NT2/D1 (cell line): Measurements from ENCODE around the gene ADGRA3.
A peak's percentile ranks its signal among the peaks of the same experiment; 100 is the strongest.
"Not testable (repeated sequence)": the region's sequence is repeated elsewhere in the genome, so short reads cannot be mapped to it uniquely, and the experiment has no call there.

ENCODE experiments used
- DNase-seq: peaks from one replicate; pipeline ENCODE4 v3.0.0-alpha.2; 2011; ENCODE audit warnings: low read depth, low spot score
- H3K27me3 ChIP-seq: 2 replicates; pipeline ENCODE4 v1.6.0; 2011; ENCODE audit warnings: mild to moderate bottlenecking; ENCODE audit not compliant: insufficient read length, insufficient read depth
- H3K36me3 ChIP-seq: 2 replicates; pipeline ENCODE4 v1.6.1; 2011; ENCODE audit warnings: mild to moderate bottlenecking, low read length, mixed read lengths; ENCODE audit not compliant: insufficient read depth, insufficient read length
- H3K4me1 ChIP-seq: 2 replicates; pipeline ENCODE4 v1.5.1; 2011; ENCODE audit not compliant: insufficient read depth, insufficient read length
- H3K4me3 ChIP-seq: 2 replicates; pipeline ENCODE4 v1.5.1; 2011; ENCODE audit warnings: low read depth; ENCODE audit not compliant: insufficient read length
- H3K9ac ChIP-seq: 2 replicates; pipeline ENCODE4 v1.6.0; 2011; ENCODE audit warnings: low read depth; ENCODE audit not compliant: insufficient read length
- H3K9me3 ChIP-seq: 2 replicates; pipeline ENCODE4 v1.5.1; 2011; ENCODE audit warnings: mild to moderate bottlenecking, low read length; ENCODE audit not compliant: insufficient read depth
- SUZ12 ChIP-seq: IDR thresholded peaks from 2 replicates; pipeline ENCODE4 v1.6.1; 2011; ENCODE audit not compliant: insufficient read length, insufficient read depth; ENCODE audit errors: extremely low read depth
- YY1 ChIP-seq: IDR thresholded peaks from 2 replicates; pipeline ENCODE4 v1.6.1; 2011; ENCODE audit not compliant: insufficient read length, insufficient read depth
- ZNF274 ChIP-seq: IDR thresholded peaks from 2 replicates; pipeline ENCODE4 v1.6.1; 2011; ENCODE audit warnings: mild to moderate bottlenecking, low read depth, low read length

The ADGRA3 gene

GRCh38 chr4:22389240-22389870 lies 126.5 kb downstream of the ADGRA3 start:
- H3K27me3 ChIP-seq = no peaks in the 10 kb centered on the region
- peaks cover 33% of the 10 kb centered on the region for H3K36me3 ChIP-seq
- H3K4me1 ChIP-seq = no peaks in the 10 kb centered on the region
- no peak overlapping the region for H3K4me3 ChIP-seq
- DNase-seq = peak; percentile 47
- H3K9me3 ChIP-seq = no peaks in the 10 kb centered on the region
- TF ChIP-seq ZNF274 (no peak), SUZ12 (no peak)
- no peak overlapping the region for H3K9ac ChIP-seq

- H3K36me3 ChIP-seq = peaks cover 37% of the 10 kb centered on the region
- no peaks in the 10 kb centered on the region for H3K4me1 ChIP-seq
- no peaks in the 10 kb centered on the region; the same call in 1 of the 2 replicates for H3K9me3 ChIP-seq
- H3K27me3 ChIP-seq = no peaks in the 10 kb centered on the region
- no peak overlapping the region for H3K9ac ChIP-seq
- no peak overlapping the region for H3K4me3 ChIP-seq
- no peak for DNase-seq
- no peak for TF ChIP-seq ZNF274
- TF ChIP-seq SUZ12 = no peak
- TF ChIP-seq YY1 = no peak
Measured at GRCh38 chr4:22385611-22386011, 130.3 kb downstream of the ADGRA3 start.

DNA sequence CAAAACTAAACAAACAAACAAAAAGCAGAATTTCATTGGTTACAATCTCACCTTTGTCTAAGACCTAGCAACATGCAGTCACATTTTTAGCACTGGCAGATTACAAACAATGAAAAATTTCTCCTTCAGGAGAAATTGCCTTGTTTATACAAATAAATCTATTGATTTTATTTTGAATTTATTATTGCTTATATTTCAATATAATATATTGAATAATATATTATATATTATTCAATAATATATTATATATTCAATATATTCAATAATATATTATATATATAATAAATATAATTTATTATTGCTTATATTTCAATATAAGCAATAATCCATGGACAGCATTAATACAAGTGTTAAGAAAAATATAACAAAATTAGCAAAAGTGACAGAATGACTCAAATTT lies 131.7 kb downstream of the ADGRA3 start:
- H3K9me3 ChIP-seq = no peaks in the 10 kb centered on the region; the same call in 1 of the 2 replicates
- no peak overlapping the region for H3K4me3 ChIP-seq
- peaks cover 37% of the 10 kb centered on the region for H3K36me3 ChIP-seq
- no peak for DNase-seq
- no peaks in the 10 kb centered on the region for H3K27me3 ChIP-seq
- TF ChIP-seq YY1 = no peak
- TF ChIP-seq SUZ12 = no peak
- TF ChIP-seq ZNF274 = no peak
- H3K9ac ChIP-seq = no peak overlapping the region
- H3K4me1 ChIP-seq = no peaks in the 10 kb centered on the region

DNA sequence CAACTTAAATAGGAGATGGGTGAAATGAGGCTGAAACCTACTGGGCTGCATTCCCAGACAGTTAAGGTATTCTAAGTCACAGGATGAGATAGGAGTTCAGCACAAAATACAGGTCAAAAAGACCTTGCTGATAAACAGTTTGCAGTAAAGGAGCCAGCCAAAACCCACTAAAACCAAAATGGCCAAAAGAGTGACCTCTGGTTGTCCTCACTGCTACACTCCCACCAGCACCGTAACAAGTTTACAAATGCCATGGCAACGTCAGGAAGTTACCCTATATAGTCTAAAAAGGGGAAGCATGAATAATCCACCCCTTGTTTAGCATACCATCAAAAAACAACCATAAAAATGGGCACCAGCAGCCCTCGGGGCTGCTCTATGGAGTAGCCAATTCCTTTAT lies 133.7 kb downstream of the ADGRA3 start:
- DNase-seq, H3K4me1 ChIP-seq, H3K9ac ChIP-seq, H3K9me3 ChIP-seq, H3K27me3 ChIP-seq, H3K4me3 ChIP-seq: not testable (repeated sequence)
- H3K36me3 ChIP-seq = peaks cover 18% of the 10 kb centered on the region

DNA sequence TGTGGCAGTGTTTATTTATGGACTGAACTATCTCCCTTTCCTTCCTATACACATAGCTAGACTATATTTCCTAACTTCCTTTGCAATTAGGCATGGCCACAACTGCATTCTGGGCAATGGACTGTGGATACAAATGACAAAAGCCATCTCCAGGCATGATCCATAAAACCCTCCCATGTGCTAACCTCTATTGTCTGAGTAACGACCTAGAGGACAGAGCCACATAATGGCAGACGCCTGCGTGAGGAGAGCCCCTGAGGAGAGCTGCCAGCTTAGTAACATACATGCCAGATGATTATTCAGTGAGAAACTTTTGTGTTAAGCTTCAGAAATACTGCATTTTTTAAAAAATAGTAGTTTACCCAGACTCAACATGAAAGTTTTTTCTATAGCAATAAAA lies 142.9 kb downstream of the ADGRA3 start:
- TF ChIP-seq ZNF274 (no peak), SUZ12 (no peak), YY1 (no peak)
- H3K4me1 ChIP-seq = peaks cover 2% of the 10 kb centered on the region
- no peaks in the 10 kb centered on the region for H3K27me3 ChIP-seq
- H3K4me3 ChIP-seq = no peak overlapping the region
- DNase-seq = no peak
- H3K36me3 ChIP-seq = no peaks in the 10 kb centered on the region
- H3K9me3 ChIP-seq = peaks cover 8% of the 10 kb centered on the region; the same call in 1 of the 2 replicates
- no peak overlapping the region for H3K9ac ChIP-seq

DNA sequence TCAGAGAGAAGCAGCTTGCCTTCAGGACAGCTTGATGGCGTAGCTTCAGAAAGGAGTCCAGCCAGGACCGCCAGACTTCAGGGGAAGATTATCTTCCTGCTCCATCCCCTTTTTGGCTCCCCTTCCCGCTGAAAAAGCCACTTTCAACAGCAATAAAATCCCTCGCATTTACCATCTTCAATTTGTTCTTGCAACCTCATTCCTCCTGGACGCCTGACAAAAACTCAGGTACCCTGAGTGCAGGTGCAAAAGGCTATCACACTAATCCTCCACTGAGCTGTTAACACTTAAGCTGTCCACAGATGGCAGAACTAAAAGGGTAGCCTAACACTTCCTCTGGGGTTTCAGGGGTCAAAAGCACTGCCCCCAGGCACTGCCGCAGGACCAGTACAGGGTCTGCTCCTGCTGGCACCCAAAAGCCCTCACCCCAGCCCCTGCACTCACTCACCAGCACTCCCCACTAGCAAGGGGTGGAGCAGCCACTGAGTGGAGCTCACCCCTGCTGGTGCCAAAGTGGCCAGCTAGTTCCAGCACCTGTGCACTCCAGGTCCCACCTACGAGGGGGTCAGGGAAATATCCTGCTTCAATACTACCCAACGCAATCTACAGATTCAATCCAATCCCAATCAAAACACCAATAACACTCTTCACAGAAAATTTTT lies 145.8 kb downstream of the ADGRA3 start:
- Histone ChIP-seq H3K27me3 (no peaks in the 10 kb centered on the region), H3K36me3 (no peaks in the 10 kb centered on the region), H3K4me3 (no peak overlapping the region), H3K9ac (no peak overlapping the region), H3K4me1 (peaks cover 2% of the 10 kb centered on the region), H3K9me3 (peaks cover 8% of the 10 kb centered on the region; the same call in 1 of the 2 replicates)
- DNase-seq = no peak
- TF ChIP-seq YY1 (no peak), SUZ12 (no peak), ZNF274 (no peak)

DNA sequence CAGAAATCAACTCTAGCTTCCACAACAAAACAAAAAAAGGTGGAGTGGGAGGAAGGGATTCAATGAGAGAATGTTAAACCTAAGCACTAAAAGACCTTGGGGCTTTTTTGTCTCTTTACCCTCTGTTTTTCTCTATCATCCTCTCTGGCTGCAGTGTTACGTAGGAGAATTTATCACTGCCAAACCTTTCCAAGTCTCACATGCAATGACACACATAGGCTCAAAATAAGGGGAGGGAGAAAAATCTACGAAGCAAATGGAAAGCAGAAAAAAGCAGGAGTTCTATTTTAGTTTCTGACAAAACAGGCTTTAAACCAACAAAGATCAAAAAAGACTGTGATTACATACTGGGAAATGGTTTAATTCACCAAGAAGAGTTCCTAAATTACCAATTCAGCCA lies 152.1 kb downstream of the ADGRA3 start:
- Histone ChIP-seq H3K36me3 (no peaks in the 10 kb centered on the region), H3K27me3 (no peaks in the 10 kb centered on the region), H3K4me3 (no peak overlapping the region), H3K4me1 (no peaks in the 10 kb centered on the region), H3K9me3 (no peaks in the 10 kb centered on the region), H3K9ac (no peak overlapping the region)
- no peak for TF ChIP-seq SUZ12
- TF ChIP-seq ZNF274 = no peak
- TF ChIP-seq YY1 = no peak
- DNase-seq = no peak
